Activated naive CD8-positive, alpha-beta T cell treated with anti-CD3 and anti-CD28 coated beads, Interleukin-2, amount 50 U/mL, for 24 hours (primary cell): ENCODE results near the gene SLC8A2.
"Not testable (repeated sequence)": the region's sequence is repeated elsewhere in the genome, so short reads cannot be mapped to it uniquely, and the experiment has no call there.

Source experiments
- ATAC-seq: fragments of 150-1000 bp; cut with Tn5 transposase; one replicate; pipeline ENCODE4 v1.10.0; 2021
- DNase-seq: peaks from one replicate; pipeline ENCODE4 v3.0.0; 2021
- H3K27ac Mint-ChIP-seq: one replicate; pipeline ENCODE4 v1.8.0; 2021; ENCODE audit warnings: mild to moderate bottlenecking, mixed read lengths
- H3K27me3 Mint-ChIP-seq: one replicate; pipeline ENCODE4 v1.8.0; 2021; ENCODE audit warnings: mixed read lengths
- H3K36me3 Mint-ChIP-seq: one replicate; pipeline ENCODE4 v1.8.0; 2021; ENCODE audit warnings: low read depth, mixed read lengths
- H3K4me1 Mint-ChIP-seq: one replicate; pipeline ENCODE4 v1.8.0; 2021; ENCODE audit warnings: mixed read lengths
- H3K4me3 Mint-ChIP-seq: one replicate; pipeline ENCODE4 v1.8.0; 2021; ENCODE audit warnings: mild to moderate bottlenecking, moderate library complexity, mixed read lengths
- H3K9me3 Mint-ChIP-seq: one replicate; pipeline ENCODE4 v1.8.0; 2021; ENCODE audit warnings: mixed read lengths

Gene SLC8A2

DNA sequence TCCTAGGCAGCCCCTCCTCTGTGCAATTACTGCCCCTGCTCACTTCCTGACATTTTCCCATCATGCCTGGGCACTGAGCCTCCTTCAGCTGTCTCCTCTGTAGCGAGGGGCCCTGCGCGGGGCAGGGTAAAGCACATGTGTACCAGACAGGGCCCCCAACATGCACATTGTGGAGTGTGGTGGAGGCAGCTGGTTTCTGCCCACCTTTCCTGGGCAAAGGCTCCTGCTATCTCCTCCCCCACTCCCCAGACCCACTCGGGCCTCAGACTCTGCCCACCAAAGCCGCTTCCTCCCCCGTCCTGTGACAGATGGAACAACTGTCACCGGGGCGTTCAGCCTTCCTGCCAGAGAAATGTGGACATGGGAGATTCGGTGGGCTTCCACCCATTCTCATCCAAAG, 15.2 kb upstream of the SLC8A2 start:
- H3K27me3 Mint-ChIP-seq = no peaks in the 10 kb centered on the region
- DNase-seq = peak; percentile 17

GRCh38 chr19:47486220-47486619, 14.5 kb upstream of the SLC8A2 start:
- H3K36me3 Mint-ChIP-seq, DNase-seq, ATAC-seq, H3K27me3 Mint-ChIP-seq, H3K9me3 Mint-ChIP-seq, H3K4me3 Mint-ChIP-seq: not testable (repeated sequence)
- Mint-ChIP-seq H3K4me1 (peaks cover 38% of the 10 kb centered on the region), H3K27ac (peak overlapping the region; percentile 27)

More for the DNA sequence above, 15.2 kb upstream of the SLC8A2 start:
- Mint-ChIP-seq H3K27ac (peak overlapping the region; percentile 1), H3K36me3 (peaks cover 8% of the 10 kb centered on the region), H3K9me3 (no peaks in the 10 kb centered on the region), H3K4me1 (peaks cover 38% of the 10 kb centered on the region), H3K4me3 (no peak overlapping the region)
- no peak for ATAC-seq

DNA sequence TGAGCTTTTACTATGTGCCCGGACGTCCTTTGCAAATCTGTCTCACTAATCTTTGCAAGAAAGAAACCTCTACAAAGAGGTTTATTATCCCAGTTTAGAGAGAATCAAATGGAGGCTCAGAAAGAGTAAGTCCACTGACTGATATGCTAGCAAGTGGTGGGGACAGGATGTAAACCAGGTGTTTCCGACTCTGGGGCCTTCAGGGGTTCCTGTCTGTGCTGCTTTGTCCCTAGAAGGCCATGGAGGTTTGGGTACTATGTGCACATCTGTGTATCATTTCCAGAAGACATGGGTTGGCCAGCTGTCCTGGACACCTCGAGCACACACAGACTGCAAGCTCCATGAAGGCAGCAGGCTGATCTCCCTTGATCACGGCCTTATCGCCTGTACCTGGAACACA, 13.5 kb upstream of the SLC8A2 start:
- H3K9me3 Mint-ChIP-seq = no peaks in the 10 kb centered on the region
- peaks cover 38% of the 10 kb centered on the region for H3K4me1 Mint-ChIP-seq
- peak overlapping the region; percentile 98 for H3K27ac Mint-ChIP-seq
- H3K27me3 Mint-ChIP-seq = no peaks in the 10 kb centered on the region
- H3K36me3 Mint-ChIP-seq = peaks cover 8% of the 10 kb centered on the region
- H3K4me3 Mint-ChIP-seq = peak overlapping the region; percentile 99
- no peak for ATAC-seq
- DNase-seq = no peak

- Mint-ChIP-seq H3K36me3 (peaks cover 5% of the 10 kb centered on the region), H3K27ac (peak within 1 kb of the TSS; percentile 98)
- ATAC-seq = peak; percentile 85
Measured at GRCh38 chr19:47483800-47484690, 12.4 kb upstream of the SLC8A2 start, which contains the start of gene KPTN. Gene KPTN (minus strand): TSS chr19:47484219. CDS start chr19:47484160, 59 bp downstream.

DNA sequence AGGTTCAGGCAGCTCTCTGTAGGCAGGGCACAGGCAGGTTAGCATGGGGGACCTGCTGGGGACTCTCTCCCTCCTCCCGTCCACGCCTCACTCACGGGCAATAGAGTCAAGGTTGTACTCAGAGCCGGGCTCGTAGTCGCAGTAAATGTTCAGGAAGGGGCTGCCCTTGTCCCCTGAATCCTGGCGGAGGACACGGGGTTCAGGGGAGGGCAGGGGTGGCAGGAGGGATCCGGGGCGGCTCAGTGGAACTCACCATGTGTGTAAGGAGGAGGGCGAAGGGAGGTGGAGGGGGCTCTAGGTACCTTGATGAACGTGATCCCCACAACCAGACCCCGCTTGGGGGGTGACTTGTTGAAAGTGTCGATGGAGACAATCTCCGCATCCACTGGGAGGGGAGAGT, 11.5 kb upstream of the SLC8A2 start:
- peaks cover 5% of the 10 kb centered on the region for H3K36me3 Mint-ChIP-seq
- H3K4me3 Mint-ChIP-seq = peak overlapping the region; percentile 99
- H3K27me3 Mint-ChIP-seq = no peaks in the 10 kb centered on the region
- no peaks in the 10 kb centered on the region for H3K9me3 Mint-ChIP-seq
- H3K27ac Mint-ChIP-seq = peak overlapping the region; percentile 39
- no peak for DNase-seq
- ATAC-seq = no peak
- H3K4me1 Mint-ChIP-seq = peaks cover 38% of the 10 kb centered on the region

More at GRCh38 chr19:47483800-47484690, 12.4 kb upstream of the SLC8A2 start, which contains the start of gene KPTN:
- peak within 1 kb of the TSS; percentile 99 for H3K4me3 Mint-ChIP-seq
- H3K4me1 Mint-ChIP-seq = peaks cover 38% of the 10 kb centered on the region
- DNase-seq = peak; percentile 91
- no peaks in the 10 kb centered on the region for H3K27me3 Mint-ChIP-seq
- no peaks in the 10 kb centered on the region for H3K9me3 Mint-ChIP-seq

DNA sequence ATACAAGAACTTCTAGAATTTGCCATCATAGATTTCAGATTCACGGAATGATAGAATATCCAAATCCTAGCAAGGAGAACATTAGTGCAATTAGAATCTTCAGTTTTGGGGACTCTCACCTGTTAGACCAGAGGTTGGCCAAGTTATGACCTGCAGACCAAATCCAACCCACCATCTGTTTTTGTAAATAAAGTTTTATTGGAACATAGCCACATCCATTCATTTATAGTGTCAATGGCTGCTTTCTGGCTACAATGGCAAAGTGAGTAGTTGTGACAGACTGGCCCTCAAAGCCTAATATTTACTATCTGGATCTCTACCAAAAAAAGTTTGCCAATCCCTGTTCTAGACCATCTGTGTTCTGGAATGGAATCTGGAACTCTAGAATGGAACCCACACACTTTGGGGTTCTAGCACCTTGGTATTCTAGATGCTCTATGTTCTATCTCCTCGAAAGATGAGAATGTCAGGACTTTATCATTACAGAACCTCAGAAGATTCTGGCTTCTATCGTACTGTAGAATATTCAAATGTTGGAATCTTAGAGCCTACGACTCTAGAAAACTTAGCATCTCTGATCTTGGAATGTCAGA, 9.9 kb upstream of the SLC8A2 start:
- Mint-ChIP-seq H3K36me3 (peaks cover 5% of the 10 kb centered on the region), H3K4me1 (peaks cover 29% of the 10 kb centered on the region), H3K4me3 (no peak overlapping the region), H3K27ac (no peak overlapping the region), H3K27me3 (no peaks in the 10 kb centered on the region), H3K9me3 (no peaks in the 10 kb centered on the region)
- ATAC-seq = no peak
- no peak for DNase-seq

DNA sequence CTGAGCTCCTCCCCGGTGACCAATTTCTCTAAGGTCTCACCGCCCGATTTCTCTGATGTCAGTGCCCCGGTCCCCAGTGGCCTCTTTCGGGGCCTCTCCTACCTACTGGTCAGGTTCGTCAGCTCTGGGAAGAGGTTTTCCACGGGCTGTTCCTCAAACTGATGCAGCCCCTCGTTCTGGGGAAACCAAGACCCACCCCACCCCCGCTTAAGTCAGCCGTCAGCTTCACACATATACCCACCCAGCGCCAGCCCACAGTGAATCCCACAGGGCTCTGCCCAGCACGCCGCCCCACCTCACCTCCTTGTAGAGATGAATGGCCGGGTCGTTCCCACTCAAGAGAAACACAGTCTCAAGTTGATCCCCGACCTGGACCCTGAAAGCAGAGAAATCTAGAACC, 9.0 kb upstream of the SLC8A2 start:
- Mint-ChIP-seq H3K4me3 (no peak overlapping the region), H3K27me3 (no peaks in the 10 kb centered on the region), H3K36me3 (peaks cover 5% of the 10 kb centered on the region), H3K4me1 (peaks cover 21% of the 10 kb centered on the region), H3K27ac (no peak overlapping the region), H3K9me3 (no peaks in the 10 kb centered on the region)
- no peak for ATAC-seq
- no peak for DNase-seq

DNA sequence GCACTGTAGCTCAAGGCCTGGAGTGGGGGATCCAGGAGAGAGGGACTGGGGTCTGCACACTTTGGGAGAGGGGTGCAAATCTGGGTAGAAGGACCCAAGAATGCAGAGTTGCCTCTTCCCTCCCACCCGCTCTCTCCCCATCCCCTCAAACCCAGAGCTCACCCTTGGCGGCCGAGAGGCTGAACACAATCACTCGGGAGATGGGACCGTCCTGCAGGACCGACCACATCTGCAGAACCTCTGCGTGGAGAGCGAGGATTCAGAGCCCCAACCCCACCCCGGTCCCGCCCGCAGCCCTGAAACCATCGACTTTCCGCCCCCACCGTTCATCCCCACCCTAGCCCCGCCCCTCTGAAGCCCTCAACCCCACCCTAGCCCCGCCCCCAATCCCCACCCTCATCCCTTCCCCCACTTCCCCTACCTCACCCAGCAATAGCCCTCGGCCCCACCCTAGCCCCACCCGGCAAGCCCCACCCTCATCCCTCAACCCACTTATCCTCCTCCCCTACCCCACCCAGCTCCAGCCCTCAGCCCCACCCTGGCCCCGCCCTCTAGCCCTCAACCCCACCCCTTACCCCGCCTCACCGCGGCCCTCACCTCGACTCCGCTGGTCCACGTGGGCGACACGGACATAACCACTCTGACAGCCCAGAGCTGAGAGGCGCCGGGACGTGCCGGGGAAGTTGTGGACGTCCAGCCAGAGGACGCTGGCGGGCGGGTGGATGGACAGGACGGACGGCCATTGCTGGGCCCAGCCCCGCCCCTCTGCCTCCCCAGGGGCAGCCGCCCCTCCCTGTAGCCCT, 8.2 kb upstream of the SLC8A2 start:
- no peak for DNase-seq
- Mint-ChIP-seq H3K27me3 (no peaks in the 10 kb centered on the region), H3K27ac (no peak overlapping the region), H3K4me3 (no peak overlapping the region), H3K4me1 (peaks cover 13% of the 10 kb centered on the region), H3K9me3 (no peaks in the 10 kb centered on the region), H3K36me3 (peaks cover under 1% of the 10 kb centered on the region)
- no peak for ATAC-seq

DNA sequence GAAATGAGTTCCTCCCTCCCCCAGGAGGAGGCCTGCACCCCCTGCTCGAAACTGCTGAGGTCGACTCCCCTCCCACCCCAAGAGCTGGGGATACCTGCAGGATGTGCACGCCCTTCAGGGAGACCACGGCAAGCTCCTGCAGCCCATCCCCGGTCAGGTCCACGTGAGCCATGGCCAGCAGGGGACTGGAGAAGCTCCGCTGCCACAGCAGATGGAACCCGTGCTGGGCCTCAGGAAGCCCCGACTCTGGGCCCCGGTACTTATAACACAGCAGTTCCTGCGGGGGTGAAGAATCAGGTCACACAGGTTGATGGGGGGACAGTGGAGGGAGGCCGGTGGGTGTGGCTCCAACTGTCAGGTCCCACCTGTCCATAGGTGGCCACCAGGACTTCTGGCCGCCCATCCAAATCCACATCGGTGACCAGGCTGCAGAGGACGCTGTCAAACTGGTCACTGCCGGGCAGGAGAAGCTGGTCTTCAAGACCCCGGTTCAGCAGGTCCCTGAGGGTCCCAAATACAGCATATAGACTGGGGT, 4.8 kb upstream of the SLC8A2 start:
- Mint-ChIP-seq H3K36me3 (no peaks in the 10 kb centered on the region), H3K4me1 (peaks cover 2% of the 10 kb centered on the region), H3K27ac (no peak overlapping the region), H3K4me3 (no peak overlapping the region), H3K9me3 (no peaks in the 10 kb centered on the region), H3K27me3 (peaks cover 10% of the 10 kb centered on the region)
- ATAC-seq (no peak), DNase-seq (no peak)

DNA sequence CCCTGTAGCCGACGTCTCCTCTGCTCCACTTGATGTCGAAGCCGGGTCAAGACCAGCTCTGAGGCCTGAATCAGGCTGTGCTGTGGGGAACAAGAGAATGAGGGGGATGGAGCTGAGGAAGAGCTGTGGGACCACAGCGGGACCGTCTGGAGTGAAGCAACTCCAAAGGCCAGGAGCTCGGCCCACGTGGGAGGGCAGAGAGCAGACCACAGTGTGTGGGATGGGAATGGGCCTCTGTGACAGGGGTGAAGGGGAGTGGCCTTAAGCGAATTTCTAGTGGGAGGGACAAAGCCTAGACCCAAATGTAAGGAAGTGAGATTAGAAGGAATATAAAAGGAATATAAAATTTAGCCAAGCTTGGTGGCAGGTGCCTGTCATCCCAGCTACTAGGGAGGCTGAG, 3.8 kb upstream of the SLC8A2 start:
- H3K27ac Mint-ChIP-seq = no peak overlapping the region
- no peak for DNase-seq
- H3K4me3 Mint-ChIP-seq = no peak overlapping the region
- H3K4me1 Mint-ChIP-seq = peaks cover 8% of the 10 kb centered on the region
- H3K9me3 Mint-ChIP-seq = no peaks in the 10 kb centered on the region
- H3K27me3 Mint-ChIP-seq = peaks cover 18% of the 10 kb centered on the region
- no peak for ATAC-seq
- H3K36me3 Mint-ChIP-seq = no peaks in the 10 kb centered on the region

- H3K27ac Mint-ChIP-seq = no peak overlapping the region
- no peak overlapping the region for H3K4me3 Mint-ChIP-seq
- peaks cover 11% of the 10 kb centered on the region for H3K4me1 Mint-ChIP-seq
- H3K27me3 Mint-ChIP-seq = peaks cover 35% of the 10 kb centered on the region
- ATAC-seq = no peak
- DNase-seq = no peak
- H3K9me3 Mint-ChIP-seq = no peaks in the 10 kb centered on the region
- H3K36me3 Mint-ChIP-seq = no peaks in the 10 kb centered on the region
Measured at GRCh38 chr19:47473336-47473735, 1.6 kb upstream of the SLC8A2 start.

- Mint-ChIP-seq H3K27me3 (peaks cover 41% of the 10 kb centered on the region), H3K27ac (no peak overlapping the region), H3K4me3 (peak overlapping the region; percentile 36), H3K4me1 (peaks cover 11% of the 10 kb centered on the region), H3K9me3 (no peaks in the 10 kb centered on the region), H3K36me3 (no peaks in the 10 kb centered on the region)
- ATAC-seq = no peak
- DNase-seq = no peak
Measured at GRCh38 chr19:47471381-47471732, 336 bp downstream of the SLC8A2 start.

DNA sequence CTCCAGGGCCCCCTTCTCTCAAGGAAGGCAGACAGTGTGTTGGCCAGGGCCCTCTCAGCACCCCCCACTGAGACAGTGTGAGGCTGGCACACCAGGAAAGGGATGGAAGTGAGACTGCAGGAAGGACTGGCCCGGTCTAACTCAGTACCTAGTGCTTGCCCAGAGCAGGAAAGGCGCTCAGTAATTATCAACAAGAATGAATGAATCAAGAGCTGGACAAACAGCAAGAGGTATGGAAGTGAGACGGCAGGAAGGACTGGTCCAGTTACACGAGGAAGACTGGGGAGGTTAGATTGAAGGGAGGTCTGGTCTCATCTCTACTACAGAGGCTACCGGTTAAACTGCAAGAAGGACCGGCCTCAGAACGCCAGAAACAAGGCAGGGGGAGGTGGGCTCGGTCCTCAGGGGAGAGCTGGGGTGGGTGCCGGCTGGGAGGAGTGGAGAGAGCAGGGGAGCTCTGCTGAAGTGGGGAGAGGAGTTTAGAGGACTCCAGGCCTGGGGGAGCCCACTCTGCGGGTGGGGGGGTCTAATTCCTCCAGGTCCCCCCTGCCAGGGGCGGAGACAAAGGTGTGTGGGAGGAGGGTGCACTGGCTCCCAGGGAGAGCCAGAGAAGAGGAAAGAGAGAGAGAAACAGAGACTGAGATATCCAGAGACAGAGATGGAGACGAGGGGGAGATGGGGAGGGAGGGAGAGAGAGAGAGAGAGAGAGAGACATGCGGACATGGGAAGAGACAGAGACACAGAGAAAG, 1.1 kb downstream of the SLC8A2 start:
- no peak overlapping the region for H3K27ac Mint-ChIP-seq
- H3K27me3 Mint-ChIP-seq = peaks cover 44% of the 10 kb centered on the region

GRCh38 chr19:47469719-47470118, 2.0 kb downstream of the SLC8A2 start:
- H3K36me3 Mint-ChIP-seq = no peaks in the 10 kb centered on the region
- no peak for DNase-seq
- ATAC-seq = no peak
- H3K27ac Mint-ChIP-seq = no peak overlapping the region
- H3K9me3 Mint-ChIP-seq = no peaks in the 10 kb centered on the region
- H3K4me3 Mint-ChIP-seq = no peak overlapping the region
- peaks cover 11% of the 10 kb centered on the region for H3K4me1 Mint-ChIP-seq
- H3K27me3 Mint-ChIP-seq = peaks cover 47% of the 10 kb centered on the region

More for the DNA sequence above, 1.1 kb downstream of the SLC8A2 start:
- no peak for DNase-seq
- H3K9me3 Mint-ChIP-seq = no peaks in the 10 kb centered on the region
- no peaks in the 10 kb centered on the region for H3K36me3 Mint-ChIP-seq
- no peak overlapping the region for H3K4me3 Mint-ChIP-seq
- H3K4me1 Mint-ChIP-seq = peaks cover 11% of the 10 kb centered on the region
- ATAC-seq = no peak
